H1 (cell line): ENCODE measurements around the gene LENG1. TPM values are rescaled to one million over a fixed set of nuclear protein-coding genes. Genes with fewer than 3 reads are reported as not detected.

Source experiments
- CTCF ChIA-PET: fragments of 300-600 bp; sonication (Branson Sonifier 250); formaldehyde crosslinking; loops from one replicate; lab custom pipeline; 2021; ENCODE audit not compliant: partially characterized antibody; lab: Charles Lee
- POLR2A ChIA-PET: fragments of 300-600 bp; sonication (Branson Sonifier 250); formaldehyde crosslinking; loops from one replicate; lab custom pipeline; 2021; ENCODE audit warnings: inconsistent platforms; ENCODE audit not compliant: partially characterized antibody; lab: Charles Lee
- DNase-seq, 2 experiments: peaks; one replicate each; pipeline versions ENCODE4 v3.0.0 to v3.0.0-alpha.2; 2010 to 2022; ENCODE audit warnings: low spot score in 2 of 2, low read depth in 1 of 2, mixed read lengths in 1 of 2
- FAIRE-seq: peaks from 2 replicates; lab custom pipeline; 2011; peaks lifted over from hg19 to GRCh38; lab: Jason Lieb, UNC
- H2AFZ ChIP-seq: 2 replicates; pipeline ENCODE4 v1.8.1; 2012; ENCODE audit warnings: low read length, inconsistent platforms
- H2AK5ac ChIP-seq: 2 replicates; pipeline ENCODE4 v1.6.1; 2013; ENCODE audit warnings: low read depth, low read length
- H2BK120ac ChIP-seq: replicated peaks from 2 replicates; pipeline ENCODE3; 2013; ENCODE audit warnings: low read depth, low read length, inconsistent platforms
- H2BK12ac ChIP-seq: 2 replicates; pipeline ENCODE4 v1.6.1; 2013; ENCODE audit warnings: low read depth, low read length
- H2BK15ac ChIP-seq: 2 replicates; pipeline ENCODE4 v1.6.1; 2013; ENCODE audit warnings: low read length
- H2BK20ac ChIP-seq: 2 replicates; pipeline ENCODE4 v1.6.1; 2013; ENCODE audit warnings: low read length
- H2BK5ac ChIP-seq: 2 replicates; pipeline ENCODE4 v1.6.1; 2013; ENCODE audit warnings: low read depth, low read length
- H3K14ac ChIP-seq: 2 replicates; pipeline ENCODE4 v1.6.1; 2013; ENCODE audit warnings: inconsistent platforms; ENCODE audit not compliant: insufficient read length
- H3K18ac ChIP-seq: 2 replicates; pipeline ENCODE4 v1.6.1; 2013; ENCODE audit warnings: low read length; ENCODE audit errors: extremely low read depth
- H3K23ac ChIP-seq: 2 replicates; pipeline ENCODE4 v1.6.1; 2013; ENCODE audit warnings: inconsistent platforms; ENCODE audit not compliant: insufficient read length
- H3K23me2 ChIP-seq: 2 replicates; pipeline ENCODE4 v1.6.1; 2013; ENCODE audit warnings: low read depth, low read length
- H3K27ac ChIP-seq: 2 replicates; pipeline ENCODE4 v1.6.1; 2011; ENCODE audit warnings: low read depth, low read length, inconsistent platforms
- H3K27me3 ChIP-seq, 4 experiments: replicated peaks in 1 of 4; 1 replicate in 1 of 4; 2 replicates in 3 of 4; pipeline versions ENCODE4 v1.6.1 to v1.8.1; 2011 to 2013; ENCODE audit warnings: low read length in 3 of 4, mild to moderate bottlenecking in 3 of 4, inconsistent platforms in 2 of 4, mixed read lengths in 2 of 4, moderate library complexity in 1 of 4; ENCODE audit not compliant: control insufficient read depth in 3 of 4, insufficient read depth in 3 of 4; ENCODE audit errors: extremely low read depth in 1 of 4
- H3K36me3 ChIP-seq, 4 experiments: 2 replicates each; pipeline versions ENCODE4 v1.6.1 to v1.8.1; 2011 to 2013; ENCODE audit warnings: mild to moderate bottlenecking in 4 of 4, low read length in 3 of 4, moderate library complexity in 2 of 4, control low read depth in 1 of 4, inconsistent platforms in 1 of 4; ENCODE audit not compliant: insufficient read depth in 4 of 4, control insufficient read depth in 2 of 4
- H3K4ac ChIP-seq: replicated peaks from 2 replicates; pipeline ENCODE3; 2013; ENCODE audit warnings: low read length, low read depth, mixed read lengths, inconsistent platforms; ENCODE audit not compliant: insufficient read length
- H3K4me1 ChIP-seq, 4 experiments: replicated peaks in 1 of 4; 1 replicate in 1 of 4; 2 replicates in 3 of 4; pipeline versions ENCODE4 v1.6.1 to v1.8.1; 2011 to 2013; ENCODE audit warnings: low read length in 3 of 4, inconsistent platforms in 2 of 4, mixed read lengths in 1 of 4; ENCODE audit not compliant: insufficient read depth in 4 of 4, control insufficient read depth in 3 of 4
- H3K4me2 ChIP-seq, 2 experiments: 2 replicates each; pipeline versions ENCODE4 v1.6.1 to v1.8.1; 2011 to 2013; ENCODE audit warnings: low read depth in 2 of 2, low read length in 2 of 2, control low read depth in 1 of 2, inconsistent platforms in 1 of 2, mild to moderate bottlenecking in 1 of 2; ENCODE audit not compliant: insufficient read depth in 1 of 2
- H3K4me3 ChIP-seq, 4 experiments: fragments of 200-600, 300-600 bp in 1 of 4; sonication (generic), shearing (Covaris generic), sonication (Bioruptor Twin) in 1 of 4; 2 replicates each; pipeline versions ENCODE4 v1.5.1 to v1.8.1; 2011 to 2016; ENCODE audit warnings: low read length in 4 of 4, low read depth in 3 of 4, control low read depth in 2 of 4, inconsistent platforms in 2 of 4, mild to moderate bottlenecking in 2 of 4, mixed read lengths in 1 of 4, moderate library complexity in 1 of 4; ENCODE audit not compliant: insufficient read depth in 2 of 4; ENCODE audit errors: extremely low read depth in 1 of 4
- H3K56ac ChIP-seq: replicated peaks from 2 replicates; pipeline ENCODE3; 2013; ENCODE audit warnings: low read depth, mild to moderate bottlenecking, mixed read lengths, low read length, inconsistent platforms; ENCODE audit not compliant: insufficient read length
- H3K79me1 ChIP-seq: 2 replicates; pipeline ENCODE4 v1.6.1; 2013; ENCODE audit warnings: low read depth, low read length, control low read depth
- H3K79me2 ChIP-seq, 2 experiments: 2 replicates each; pipeline versions ENCODE4 v1.6.1 to v1.8.1; 2012 to 2013; ENCODE audit warnings: low read length in 2 of 2, mild to moderate bottlenecking in 2 of 2, inconsistent platforms in 1 of 2; ENCODE audit not compliant: insufficient read depth in 2 of 2, control insufficient read depth in 1 of 2
- H3K9ac ChIP-seq, 4 experiments: replicated peaks in 1 of 4; 1 replicate in 1 of 4; 2 replicates in 3 of 4; pipeline versions ENCODE4 v1.6.1 to v1.8.1; 2011 to 2013; ENCODE audit warnings: low read depth in 3 of 4, low read length in 3 of 4, control low read depth in 2 of 4, mild to moderate bottlenecking in 2 of 4, moderate library complexity in 2 of 4, inconsistent platforms in 1 of 4; ENCODE audit errors: extremely low read depth in 1 of 4
- H3K9me3 ChIP-seq, 2 experiments: 2 replicates each; pipeline versions ENCODE4 v1.6.1 to v1.8.1; 2012 to 2013; ENCODE audit warnings: mild to moderate bottlenecking in 2 of 2, moderate library complexity in 2 of 2, control low read depth in 1 of 2, inconsistent platforms in 1 of 2, low read depth in 1 of 2, low read length in 1 of 2, mixed read lengths in 1 of 2; ENCODE audit not compliant: insufficient read depth in 2 of 2
- H4K20me1 ChIP-seq, 2 experiments: replicated peaks in 1 of 2; 2 replicates each; pipeline versions ENCODE3 to v1.8.1; 2011 to 2013; ENCODE audit warnings: inconsistent platforms in 2 of 2, low read length in 2 of 2, mild to moderate bottlenecking in 1 of 2; ENCODE audit not compliant: insufficient read depth in 2 of 2, control insufficient read depth in 1 of 2
- H4K5ac ChIP-seq: 2 replicates; pipeline ENCODE4 v1.6.1; 2013; ENCODE audit warnings: low read length, low read depth, mixed read lengths, inconsistent platforms; ENCODE audit not compliant: insufficient read length
- H4K8ac ChIP-seq: 2 replicates; pipeline ENCODE4 v1.8.0; 2013; ENCODE audit warnings: mild to moderate bottlenecking, moderate library complexity, low read length, inconsistent platforms; ENCODE audit not compliant: insufficient read depth; ENCODE audit errors: extremely low read depth
- H4K91ac ChIP-seq: replicated peaks from 2 replicates; pipeline ENCODE3; 2013; ENCODE audit warnings: low read length, mixed read lengths, inconsistent platforms; ENCODE audit not compliant: insufficient read length
- ASH2L ChIP-seq: fragments of 200-600, 300-600 bp; sonication (generic); IDR thresholded peaks from one replicate; pipeline ENCODE4 v1.7.1; 2017; ENCODE audit warnings: low read length
- EGR1 ChIP-seq: IDR thresholded peaks from 2 replicates; pipeline ENCODE4 v1.6.1; 2011; ENCODE audit warnings: low read depth, low read length, borderline replicate concordance
- MAX ChIP-seq: IDR thresholded peaks from 2 replicates; pipeline ENCODE4 v1.6.1; 2012; ENCODE audit warnings: inconsistent platforms
- PHF8 ChIP-seq: fragments of 200-600 bp; sonication (generic); conservative IDR thresholded peaks from 2 replicates; pipeline ENCODE4 v1.7.1; 2012; ENCODE audit warnings: low read depth, mild to moderate bottlenecking, inconsistent platforms, low read length, moderate library complexity
- POLR2AphosphoS5 ChIP-seq: IDR thresholded peaks from 2 replicates; pipeline ENCODE4 v1.6.1; 2011; ENCODE audit warnings: low read depth, low read length
- RBBP5 ChIP-seq: IDR thresholded peaks from 2 replicates; pipeline ENCODE4 v1.7.1; 2012; ENCODE audit warnings: low read depth, mild to moderate bottlenecking, inconsistent platforms, low read length, moderate library complexity, borderline replicate concordance
- SIN3A ChIP-seq, 2 experiments: IDR thresholded peaks in 1 of 2; conservative IDR thresholded peaks in 1 of 2; 2 replicates each; pipeline ENCODE4 v1.6.1; 2011 to 2012; ENCODE audit warnings: low read length in 2 of 2, improper control_type of control experiment in 1 of 2, low read depth in 1 of 2, mild to moderate bottlenecking in 1 of 2
- TAF1 ChIP-seq: IDR thresholded peaks from 2 replicates; pipeline ENCODE4 v1.6.1; 2011; ENCODE audit warnings: mild to moderate bottlenecking, low read depth, low read length
- TBP ChIP-seq: IDR thresholded peaks from 2 replicates; pipeline ENCODE4 v1.6.1; 2011; ENCODE audit warnings: low read depth, low read length, improper control_type of control experiment
- WGBS, 2 experiments: shearing (Covaris generic) in 1 of 2; methylation state at CpG; one replicate each; pipeline versions ENCODE4 v1.1.6 to v1.1.7; 2013 to 2015; ENCODE audit warnings: low lambda C conversion rate in 2 of 2, mixed read lengths in 2 of 2, inconsistent platforms in 1 of 2, low coverage in 1 of 2, missing lambda C conversion rate in 1 of 2; ENCODE audit not compliant: insufficient replicate concordance in 2 of 2, insufficient coverage in 1 of 2, insufficient read length in 1 of 2; ENCODE audit errors: extremely low coverage in 1 of 2, missing lambda C conversion rate in 1 of 2; 5-methylcytosine and 5-hydroxymethylcytosine counted together
- polyA plus RNA-seq, 7 experiments: library from polyadenylated mRNA; depleted of rRNA in 3 of 7; stranded (reverse) in 5 of 7; unstranded in 2 of 7; fragments of >200 nt in 5 of 7; fragments of 200-250 nt in 2 of 7; gene quantifications; 1 replicate in 5 of 7; 2 replicates in 1 of 7; 4 replicates in 1 of 7; pipeline versions ENCODE4 v1.2.1 to v1.2.3, GENCODE V29; 2011 to 2013; ENCODE audit warnings: missing spikeins in 2 of 7, mixed read lengths in 2 of 7
- total RNA-seq: library from RNA; stranded (reverse); fragmentation: NEBNext Ultra II Directional; extraction: Animal tissue kit (Norgen Biotek cat#: 25700); gene quantifications from 2 replicates; pipeline ENCODE4 v1.2.1, GENCODE V29; 2021

Gene LENG1
- total and polyA plus RNA-seq, 2 of the 8 experiments (the other 6 are each of a cell fraction or from before 2014, with no cell fraction given), result 1.2 to 4.4 TPM

- FAIRE-seq, result no peak
- no peak for TF ChIP-seq ASH2L
- TF ChIP-seq EGR1, result 0 out of 2 replicates have a peak, but pooled peaks have one; percentile 51
- TF ChIP-seq POLR2AphosphoS5, result 0 out of 2 replicates have a peak, but pooled peaks have one; percentile 37
- TF ChIP-seq SIN3A (conservative IDR thresholded peaks at IDR 0.05 in 1 of 2, IDR thresholded peaks at IDR 0.05 in 1 of 2; ENCODE audit: low read depth in 1 of 2, low read length in 2 of 2), result peak in 1 of 2 experiments; percentile 72; a peak in 1 of 4 replicates
- TF ChIP-seq PHF8, result peak; percentile 55
- peak; percentile 63; the same call in 1 of the 2 replicates for TF ChIP-seq TAF1
- TF ChIP-seq TBP, result peak; percentile 57; the same call in 1 of the 2 replicates
- TF ChIP-seq RBBP5, result peak; percentile 41; the same call in 1 of the 2 replicates
- 0 out of 2 replicates have a peak, but pooled peaks have one; percentile 31 for TF ChIP-seq MAX
Measured at GRCh38 chr19:54189145-54189734, 29.7 kb upstream of the LENG1 start, which contains the start of gene MBOAT7. TSS of gene MBOAT7 (minus strand) at chr19:54189580. CDS start at chr19:54188508, 1,072 bp downstream.

More at GRCh38 chr19:54189145-54189734, 29.7 kb upstream of the LENG1 start, which contains the start of gene MBOAT7:
- H2AFZ ChIP-seq, result peak within 1 kb of the TSS; percentile 85; the same call in 1 of the 2 replicates
- WGBS, 2 experiments, result 2% methylated on average over 26 of the region's 64 CpGs; no CpG with 5 or more reads in 1 of the 2 experiments
- H3K27ac ChIP-seq, result peak within 1 kb of the TSS; percentile 99
- peak within 1 kb of the TSS; percentile 97 for H4K5ac ChIP-seq
- peak within 1 kb of the TSS; percentile 80 to 97 for H3K4me2 ChIP-seq
- H2AK5ac ChIP-seq, result no peak within 1 kb of the TSS
- H3K36me3 ChIP-seq, result peaks cover 4 to 18% (median 7%) of the 10 kb centered on the region in 4 experiments; a peak in 7 of 8 replicates
- DNase-seq, result no peak
- peak within 1 kb of the TSS; percentile 99 for H3K18ac ChIP-seq
- H3K4me3 ChIP-seq, result peak within 1 kb of the TSS; percentile 67 to 96 (median 83)
- no peaks in the 10 kb centered on the region for H3K9me3 ChIP-seq
- H4K91ac ChIP-seq, result peak within 1 kb of the TSS; percentile 86
- H3K9ac ChIP-seq, result peak within 1 kb of the TSS; percentile 83 to 99 (median 93)
- H2BK5ac ChIP-seq, result peak within 1 kb of the TSS; percentile 100
- H4K8ac ChIP-seq, result peak within 1 kb of the TSS; percentile 99
- H3K4me1 ChIP-seq, result peaks cover 3 to 12% (median 7%) of the 10 kb centered on the region in 4 experiments; a peak in 5 of 7 replicates
- no peak within 1 kb of the TSS for H2BK20ac ChIP-seq
- H2BK15ac ChIP-seq, result peak within 1 kb of the TSS; percentile 94; the same call in 1 of the 2 replicates
- peaks cover 11% of the 10 kb centered on the region for H3K23me2 ChIP-seq
- H2BK12ac ChIP-seq, result peak within 1 kb of the TSS; percentile 100
- H3K56ac ChIP-seq, result peak within 1 kb of the TSS; percentile 93
- H4K20me1 ChIP-seq, result peaks cover 0 to 10% of the 10 kb centered on the region in 2 experiments
- H2BK120ac ChIP-seq, result peak within 1 kb of the TSS; percentile 50
- ChIA-PET CTCF (interaction anchor here (0.5 to 2.3 kb wide), 13 partner anchors 9 to 202 kb away, joined by 3 to 7 read pairs (median 4); no protein-coding TSS in a partner anchor), POLR2A (interaction anchor here (0.6 to 28.7 kb wide), 11 partner anchors 10 to 239 kb away, joined by 3 to 909 read pairs (median 5); partner anchors contain the start of genes CNOT3, LENG1, RPS9 and TMC4)
- no peaks in the 10 kb centered on the region for H3K27me3 ChIP-seq
- no peak within 1 kb of the TSS for H3K23ac ChIP-seq
- H3K79me1 ChIP-seq, result peaks cover 13% of the 10 kb centered on the region
- peak within 1 kb of the TSS; percentile 30 for H3K4ac ChIP-seq
- no peak within 1 kb of the TSS for H3K14ac ChIP-seq
- peaks cover 3 to 32% of the 10 kb centered on the region in 2 experiments; a peak in 3 of 4 replicates for H3K79me2 ChIP-seq
